ENCODE results near the gene STAG1.
"Not testable (repeated sequence)": the region's sequence is repeated elsewhere in the genome, so short reads cannot be mapped to it uniquely, and the experiment has no call there.

The STAG1 gene

GRCh38 chr3:136749091-136749490, 3.1 kb downstream of the STAG1 start:
- TF ChIP-seq CTCF (IDR thresholded peaks at IDR 0.05; ENCODE audit: insufficient read depth, low read depth, low read length, missing control alignments): no peak
- H3K4me3 ChIP-seq (ENCODE audit: low read length): no peak overlapping the region
- no peak for DNase-seq (ENCODE audit: low read depth)

GRCh38 chr3:136745916-136746315, 6.3 kb downstream of the STAG1 start:
- no peak for DNase-seq (ENCODE audit: low read depth)
- TF ChIP-seq CTCF (IDR thresholded peaks at IDR 0.05; ENCODE audit: insufficient read depth, low read depth, low read length, missing control alignments): no peak
- H3K4me3 ChIP-seq (ENCODE audit: low read length): no peak overlapping the region

- TF ChIP-seq CTCF (IDR thresholded peaks at IDR 0.05; ENCODE audit: insufficient read depth, low read depth, low read length, missing control alignments): no peak
- no peak for DNase-seq (ENCODE audit: low read depth)
- no peak overlapping the region for H3K4me3 ChIP-seq (ENCODE audit: low read length)
Measured at GRCh38 chr3:136741063-136741462, 11.1 kb downstream of the STAG1 start.

GRCh38 chr3:136740351-136740958, 11.7 kb downstream of the STAG1 start:
- DNase-seq (ENCODE audit: low read depth): no peak
- no peak overlapping the region for H3K4me3 ChIP-seq (ENCODE audit: low read length)
- TF ChIP-seq CTCF (IDR thresholded peaks at IDR 0.05; ENCODE audit: insufficient read depth, low read depth, low read length, missing control alignments): no peak

GRCh38 chr3:136736950-136737349, 15.2 kb downstream of the STAG1 start:
- not testable (repeated sequence) for DNase-seq (ENCODE audit: low read depth); H3K4me3 ChIP-seq (ENCODE audit: low read length)

GRCh38 chr3:136735103-136735502, 17.1 kb downstream of the STAG1 start:
- H3K4me3 ChIP-seq (ENCODE audit: low read length): no peak overlapping the region
- DNase-seq (ENCODE audit: low read depth): no peak
- TF ChIP-seq CTCF (IDR thresholded peaks at IDR 0.05; ENCODE audit: insufficient read depth, low read depth, low read length, missing control alignments): no peak

GRCh38 chr3:136734382-136735070, 17.7 kb downstream of the STAG1 start:
- H3K4me3 ChIP-seq (ENCODE audit: low read length): no peak overlapping the region
- DNase-seq (ENCODE audit: low read depth): no peak
- no peak for TF ChIP-seq CTCF (IDR thresholded peaks at IDR 0.05; ENCODE audit: insufficient read depth, low read depth, low read length, missing control alignments)
